Measurements from ENCODE around the gene CPEB4.

DNA sequence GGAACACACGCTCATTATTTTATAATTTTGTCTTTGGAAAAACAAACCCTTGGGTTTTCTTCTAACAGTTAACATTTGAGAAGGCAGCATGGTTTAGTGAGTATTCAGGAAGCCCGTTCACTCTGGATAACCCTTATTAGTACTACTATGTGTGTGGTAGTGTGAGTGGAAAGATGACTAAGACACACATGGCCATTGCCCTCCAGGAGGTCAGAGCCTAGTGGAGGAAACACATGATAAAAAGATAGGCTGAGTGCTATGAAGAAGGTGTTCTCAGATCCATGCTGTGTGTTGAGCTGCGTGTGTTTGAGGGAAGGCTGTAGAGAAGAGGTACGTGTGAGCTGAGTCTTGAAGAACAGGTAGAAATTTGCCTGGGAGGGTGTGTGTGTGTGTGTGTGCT lies 109.2 kb downstream of the CPEB4 start:
- no peak for TF ChIP-seq EZH2 (IDR thresholded peaks at IDR 0.05; ENCODE audit: borderline replicate concordance, insufficient read depth, low read depth, low read length, poor library complexity, severe bottlenecking)
- no peak for TF ChIP-seq CTCF (IDR thresholded peaks at IDR 0.05)

Data from B cell (primary cell).